HEK293 (cell line): Measurements from ENCODE around the gene FIBCD1.

Experiments
- CTCF ChIA-PET: fragments of 350-600 bp; formaldehyde crosslinking; extraction: SDS; loops from one replicate; lab custom pipeline; 2021; ENCODE audit warnings: antibody characterized with exemption; lab: Yijun Ruan, JAX
- POLR2A ChIA-PET: fragments of 300-600 bp; formaldehyde crosslinking; extraction: SDS; loops from one replicate; lab custom pipeline; 2020; ENCODE audit warnings: antibody characterized with exemption, inconsistent platforms; lab: Yijun Ruan, JAX
- H3K27ac ChIP-seq: fragments of 200-500 bp; sonication (Bioruptor generic); 2 replicates; pipeline ENCODE4 v1.5.1; 2014; ENCODE audit warnings: low read depth, low read length, control low read depth, inconsistent platforms; ENCODE audit errors: extremely low read depth
- H3K36me3 ChIP-seq, 2 experiments: fragments of 200-500 bp in 1 of 2; sonication (Bioruptor generic) in 1 of 2; 1 replicate in 1 of 2; 2 replicates in 1 of 2; pipeline ENCODE4 v1.5.1; 2014 to 2017; ENCODE audit warnings: inconsistent platforms in 2 of 2, low read length in 2 of 2; ENCODE audit not compliant: control insufficient read depth in 2 of 2, insufficient read depth in 1 of 2
- H3K4me1 ChIP-seq: fragments of 200-500 bp; sonication (Bioruptor generic); 2 replicates; pipeline ENCODE4 v1.5.1; 2014; ENCODE audit warnings: mild to moderate bottlenecking, low read length, inconsistent platforms; ENCODE audit not compliant: control insufficient read depth, insufficient read depth
- H3K4me3 ChIP-seq: 2 replicates; pipeline ENCODE4 v1.5.1; 2011; ENCODE audit warnings: low read depth, mild to moderate bottlenecking, control low read depth, low read length, moderate library complexity
- H3K9me3 ChIP-seq: fragments of 200-500 bp; sonication (Bioruptor generic); 2 replicates; pipeline ENCODE4 v1.5.1; 2014; ENCODE audit warnings: low read depth, low read length, inconsistent platforms; ENCODE audit not compliant: control insufficient read depth, insufficient read depth
- AEBP2 ChIP-seq: fragments of 450-650 bp; formaldehyde crosslinking; IDR thresholded peaks from 2 replicates; pipeline ENCODE4 v1.5.1; 2016; ENCODE audit warnings: missing biosample characterization, missing genetic modification characterization, borderline replicate concordance
- HOXD13 ChIP-seq: sonication (generic); formaldehyde crosslinking; IDR thresholded peaks from 2 replicates; pipeline ENCODE4 v1.8.0; 2022; ENCODE audit warnings: missing genetic modification reagents, borderline replicate concordance
- SCRT1 ChIP-seq: fragments of 450-650 bp; formaldehyde crosslinking; IDR thresholded peaks from 2 replicates; pipeline ENCODE4 v1.5.1; 2016; ENCODE audit warnings: missing biosample characterization, missing genetic modification characterization, borderline replicate concordance
- SP2 ChIP-seq: fragments of 450-650 bp; formaldehyde crosslinking; IDR thresholded peaks from 2 replicates; pipeline ENCODE4 v1.5.1; 2016; ENCODE audit warnings: missing biosample characterization, missing genetic modification characterization
- SP7 ChIP-seq: fragments of 450-650 bp; formaldehyde crosslinking; IDR thresholded peaks from 2 replicates; pipeline ENCODE4 v1.5.1; 2016; ENCODE audit warnings: missing biosample characterization, missing genetic modification characterization
- YY2 ChIP-seq: fragments of 450-650 bp; formaldehyde crosslinking; IDR thresholded peaks from 2 replicates; pipeline ENCODE4 v1.5.1; 2016; ENCODE audit warnings: missing biosample characterization, missing genetic modification characterization
- ZBTB49 ChIP-seq: fragments of 450-650 bp; formaldehyde crosslinking; IDR thresholded peaks from 2 replicates; pipeline ENCODE4 v1.5.1; 2016; ENCODE audit warnings: missing biosample characterization, missing genetic modification characterization, low read depth
- ZFP3 ChIP-seq: fragments of 450-650 bp; formaldehyde crosslinking; IDR thresholded peaks from 2 replicates; pipeline ENCODE4 v1.5.1; 2016; ENCODE audit warnings: low read depth, missing biosample characterization, missing genetic modification characterization
- ZNF148 ChIP-seq: fragments of 450-650 bp; formaldehyde crosslinking; IDR thresholded peaks from 2 replicates; pipeline ENCODE4 v1.5.0; 2017; ENCODE audit warnings: missing biosample characterization, missing genetic modification characterization, borderline replicate concordance
- ZNF19 ChIP-seq: fragments of 450-650 bp; formaldehyde crosslinking; IDR thresholded peaks from 2 replicates; pipeline ENCODE4; 2016; ENCODE audit warnings: missing biosample characterization, missing genetic modification characterization, low read depth
- ZNF211 ChIP-seq: fragments of 450-650 bp; formaldehyde crosslinking; IDR thresholded peaks from 2 replicates; pipeline ENCODE4 v1.5.1; 2016; ENCODE audit warnings: low read depth, missing biosample characterization, missing genetic modification characterization
- ZNF221 ChIP-seq: fragments of 450-650 bp; formaldehyde crosslinking; IDR thresholded peaks from 2 replicates; pipeline ENCODE4 v1.5.1; 2017; ENCODE audit warnings: missing biosample characterization, missing genetic modification characterization, borderline replicate concordance
- ZNF223 ChIP-seq: fragments of 450-650 bp; formaldehyde crosslinking; IDR thresholded peaks from 2 replicates; pipeline ENCODE4 v1.5.1; 2016; ENCODE audit warnings: missing biosample characterization, missing genetic modification characterization
- ZNF280D ChIP-seq: fragments of 450-650 bp; formaldehyde crosslinking; IDR thresholded peaks from 2 replicates; pipeline ENCODE4 v1.5.1; 2016; ENCODE audit warnings: missing biosample characterization, missing genetic modification characterization
- ZNF335 ChIP-seq: fragments of 450-650 bp; formaldehyde crosslinking; conservative IDR thresholded peaks from 2 replicates; pipeline ENCODE4 v1.5.1; 2016; ENCODE audit warnings: missing biosample characterization, missing genetic modification characterization
- ZNF48 ChIP-seq: fragments of 450-650 bp; formaldehyde crosslinking; IDR thresholded peaks from 2 replicates; pipeline ENCODE4 v1.5.1; 2016; ENCODE audit warnings: missing biosample characterization, missing genetic modification characterization
- ZNF549 ChIP-seq: fragments of 450-650 bp; IDR thresholded peaks from 2 replicates; pipeline ENCODE4 v1.5.1; 2018; ENCODE audit warnings: missing biosample characterization, missing genetic modification characterization, mild to moderate bottlenecking, inconsistent platforms, moderate library complexity
- ZNF585B ChIP-seq: fragments of 450-650 bp; formaldehyde crosslinking; IDR thresholded peaks from 2 replicates; pipeline ENCODE4 v1.5.1; 2016; ENCODE audit warnings: missing biosample characterization, missing genetic modification characterization
- ZNF626 ChIP-seq: fragments of 450-650 bp; sonication (Bioruptor Pico); formaldehyde crosslinking; IDR thresholded peaks from 2 replicates; pipeline ENCODE4 v1.5.1; 2018; ENCODE audit warnings: missing biosample characterization, missing genetic modification characterization, inconsistent platforms
- ZNF692 ChIP-seq: fragments of 450-650 bp; formaldehyde crosslinking; IDR thresholded peaks from 2 replicates; pipeline ENCODE4 v1.5.1; 2016; ENCODE audit warnings: missing biosample characterization, missing genetic modification characterization
- ZNF707 ChIP-seq: fragments of 450-650 bp; formaldehyde crosslinking; IDR thresholded peaks from 2 replicates; pipeline ENCODE4 v1.5.1; 2016; ENCODE audit warnings: missing biosample characterization, missing genetic modification characterization
- ZSCAN30 ChIP-seq: fragments of 450-650 bp; IDR thresholded peaks from 2 replicates; pipeline ENCODE4 v1.5.1; 2018; ENCODE audit warnings: missing biosample characterization, mild to moderate bottlenecking, missing genetic modification characterization, moderate library complexity
- ZSCAN4 ChIP-seq: fragments of 450-650 bp; formaldehyde crosslinking; IDR thresholded peaks from 2 replicates; pipeline ENCODE4 v1.5.1; 2017; ENCODE audit warnings: missing biosample characterization, missing genetic modification characterization

The FIBCD1 gene

GRCh38 chr9:130872912-130873503 is 66.0 kb downstream of the FIBCD1 start:
- H3K36me3 ChIP-seq = peaks cover 0 to 67% of the 10 kb centered on the region in 2 experiments; a peak in 2 of 3 replicates
- POLR2A ChIA-PET = no interaction called here
- no peaks in the 10 kb centered on the region for H3K9me3 ChIP-seq
- H3K4me3 ChIP-seq = no peak overlapping the region
- no peaks in the 10 kb centered on the region for H3K4me1 ChIP-seq
- H3K27ac ChIP-seq = no peak overlapping the region
- TF ChIP-seq ZNF692 (tag by site-specific recombination) (no peak), ZNF585B (tag by site-specific recombination) (no peak), ZSCAN30 (tag by site-specific recombination) (no peak), ZNF280D (no peak), ZNF148 (tag by site-specific recombination) (no peak), SCRT1 (tag by site-specific recombination) (no peak), HOXD13 (CRISPR knock-in tag) (no peak), ZNF19 (tag by site-specific recombination) (no peak), ZNF335 (no peak), ZNF626 (tag by site-specific recombination) (no peak), ZFP3 (tag by site-specific recombination) (no peak), ZNF223 (no peak), SP7 (tag by site-specific recombination) (no peak), ZNF549 (no peak), ZNF48 (tag by site-specific recombination) (no peak), ZNF211 (tag by site-specific recombination) (no peak), YY2 (tag by site-specific recombination) (no peak)
- TF ChIP-seq, all 188 proteins: peak for 0
- CTCF ChIA-PET = interaction anchor here (0.5 to 1.2 kb wide), 3 partner anchors 125 to 1229 kb away, joined by 3 to 4 read pairs (median 3); no protein-coding TSS in a partner anchor

- Histone ChIP-seq H3K36me3 (peaks cover 0 to 68% of the 10 kb centered on the region in 2 experiments; a peak in 2 of 3 replicates), H3K4me3 (no peak overlapping the region), H3K4me1 (no peaks in the 10 kb centered on the region), H3K9me3 (no peaks in the 10 kb centered on the region), H3K27ac (no peak overlapping the region)
- POLR2A ChIA-PET = no interaction called here
- CTCF ChIA-PET = interaction anchor here (0.9 to 12.4 kb wide), 4 partner anchors 126 to 174 kb away, joined by 3 to 400 read pairs (median 122); no protein-coding TSS in a partner anchor
- TF ChIP-seq ZNF707 (tag by site-specific recombination) = no peak
- TF ChIP-seq SP2 (tag by site-specific recombination) = no peak
- no peak for TF ChIP-seq ZNF221 (tag by site-specific recombination)
- no peak for TF ChIP-seq ZNF585B (tag by site-specific recombination)
- no peak for TF ChIP-seq ZBTB49 (tag by site-specific recombination)
- TF ChIP-seq AEBP2 (tag by site-specific recombination) = no peak
- TF ChIP-seq ZSCAN4 (tag by site-specific recombination) = no peak
These were observed 66.5 kb downstream of the FIBCD1 start for GRCh38 chr9:130872508-130872907.
